HG03045 (cell line): ENCODE results near the gene MSL1.
A peak's percentile ranks its signal among the peaks of the same experiment; 100 is the strongest.
"Not testable (repeated sequence)": the region's sequence is repeated elsewhere in the genome, so short reads cannot be mapped to it uniquely, and the experiment has no call there.

ENCODE experiments used
- ATAC-seq: cut with Tn5 transposase; IDR thresholded peaks from one replicate; pipeline ENCODE4 v1.9.1; 2021; ENCODE audit warnings: mild to moderate bottlenecking, moderate library complexity; ENCODE audit not compliant: unreplicated experiment

The MSL1 gene

GRCh38 chr17:40124279-40125141, 2.7 kb downstream of the MSL1 start:
- ATAC-seq, result no peak

- ATAC-seq, result no peak
These were observed 7.7 kb downstream of the MSL1 start for GRCh38 chr17:40129498-40129897.

GRCh38 chr17:40130352-40131042, 8.7 kb downstream of the MSL1 start:
- ATAC-seq, result no peak

GRCh38 chr17:40134184-40134583, 12.4 kb downstream of the MSL1 start:
- ATAC-seq, result no peak

GRCh38 chr17:40135817-40136216, 14.0 kb downstream of the MSL1 start:
- no peak for ATAC-seq

GRCh38 chr17:40139566-40140058, 17.8 kb downstream of the MSL1 start:
- ATAC-seq, result peak; percentile 9

- ATAC-seq, result not testable (repeated sequence)
These were observed 21.4 kb downstream of the MSL1 start for GRCh38 chr17:40143166-40143565.

GRCh38 chr17:40145476-40145875, 23.7 kb downstream of the MSL1 start:
- ATAC-seq, result no peak

GRCh38 chr17:40148527-40148926, 26.8 kb downstream of the MSL1 start:
- ATAC-seq, result no peak

- no peak for ATAC-seq
These were observed 28.5 kb downstream of the MSL1 start for GRCh38 chr17:40150276-40150675.

- ATAC-seq, result no peak
These were observed 29.7 kb downstream of the MSL1 start for GRCh38 chr17:40151414-40151963.

GRCh38 chr17:40153603-40154236, 31.9 kb downstream of the MSL1 start:
- no peak for ATAC-seq

- no peak for ATAC-seq
These were observed 36.2 kb downstream of the MSL1 start for GRCh38 chr17:40157973-40158372.

GRCh38 chr17:40158438-40159013, 36.8 kb downstream of the MSL1 start:
- ATAC-seq, result no peak

- no peak for ATAC-seq
These were observed 37.7 kb downstream of the MSL1 start for GRCh38 chr17:40159456-40159855.

- ATAC-seq, result no peak
These were observed 46.0 kb downstream of the MSL1 start for GRCh38 chr17:40167685-40168261.

- ATAC-seq, result no peak
These were observed 46.6 kb downstream of the MSL1 start for GRCh38 chr17:40168262-40168832.

- no peak for ATAC-seq
These were observed 48.6 kb downstream of the MSL1 start for GRCh38 chr17:40170325-40170724.

- no peak for ATAC-seq
These were observed 50.0 kb downstream of the MSL1 start for GRCh38 chr17:40171750-40172149.

- no peak for ATAC-seq
These were observed 51.5 kb downstream of the MSL1 start for GRCh38 chr17:40173091-40173777.
